ENCODE data around the gene SHISA9. TPM values are rescaled to one million over a fixed set of nuclear protein-coding genes. Genes with fewer than 3 reads are reported as not detected.

The SHISA9 gene
- total and polyA plus RNA-seq, 2 of the 4 experiments (the other 2 are of a cell fraction), result under 0.01 TPM; not detected in 1

- ATAC-seq (ENCODE audit: low read depth) (no peak), DNase-seq (no peak)
- 17% methylated on average over 1 of the region's 5 CpGs; no CpG with 5 or more reads in 1 of the 2 experiments for WGBS, 2 experiments (ENCODE audit: extremely low coverage in 2 of 2, insufficient read length in 1 of 2)
- no peak overlapping the region for H2BK5ac ChIP-seq (ENCODE audit: low read depth, low read length, poor library complexity, severe bottlenecking)
- no peaks in the 10 kb centered on the region; the same call in 1 of the 2 replicates for H3K9me3 ChIP-seq (ENCODE audit: control insufficient read depth, insufficient read depth, low read length)
- CTCF ChIA-PET, result no interaction called here
- intact Hi-C loops (cut with micrococcal nuclease) (no loop called here), dilution Hi-C loops (cut with HindIII; ENCODE audit: low sequenced_read_pairs, unreplicated experiment) (no loop called here), in situ Hi-C loops (cut with MboI; ENCODE audit: low sequenced_read_pairs) (no loop called here)
- H3K36me3 ChIP-seq (ENCODE audit: control insufficient read depth, insufficient read depth, low read length), result no peaks in the 10 kb centered on the region
- no peak for TF ChIP-seq MAZ (IDR thresholded peaks at IDR 0.05; ENCODE audit: borderline replicate concordance, low read depth, low read length)
- TF ChIP-seq CTCF (conservative IDR thresholded peaks at IDR 0.05; ENCODE audit: low read depth, low read length), result no peak
- TF ChIP-seq CEBPB (IDR thresholded peaks at IDR 0.05; ENCODE audit: low read depth, low read length), result no peak
- no peak for TF ChIP-seq RAD21 (IDR thresholded peaks at IDR 0.05; ENCODE audit: low read length)
- TF ChIP-seq MXI1 (IDR thresholded peaks at IDR 0.05; ENCODE audit: borderline replicate concordance, low read depth, low read length), result no peak
- TF ChIP-seq POLR2A (IDR thresholded peaks at IDR 0.05; ENCODE audit: low read depth, low read length), result no peak
- TF ChIP-seq CHD1 (IDR thresholded peaks at IDR 0.05; ENCODE audit: low read depth, low read length), result no peak
- no peak for TF ChIP-seq ELK1 (IDR thresholded peaks at IDR 0.05; ENCODE audit: borderline replicate concordance, low read depth, low read length)
- TF ChIP-seq RCOR1 (IDR thresholded peaks at IDR 0.05; ENCODE audit: insufficient replicate concordance, low read length), result no peak
- no peak for TF ChIP-seq NFE2L2 (IDR thresholded peaks at IDR 0.05; ENCODE audit: low read depth, low read length)
- no peak for TF ChIP-seq BHLHE40 (IDR thresholded peaks at IDR 0.05; ENCODE audit: low read depth, low read length)
- no peak for TF ChIP-seq FOS (IDR thresholded peaks at IDR 0.05; ENCODE audit: low read depth, low read length)
- no peak for TF ChIP-seq MAFK (IDR thresholded peaks at IDR 0.05; ENCODE audit: low read depth, low read length)
- no peak for TF ChIP-seq USF2 (IDR thresholded peaks at IDR 0.05; ENCODE audit: low read depth, low read length)
- no peak for TF ChIP-seq SMC3 (IDR thresholded peaks at IDR 0.05; ENCODE audit: low read depth, low read length)
- no peak overlapping the region for H2AK5ac ChIP-seq (ENCODE audit: low read depth, low read length)
- no peaks in the 10 kb centered on the region for H4K20me1 ChIP-seq (ENCODE audit: insufficient read depth, low read length)
- no peak overlapping the region for H2AK9ac ChIP-seq (replicated peaks; ENCODE audit: low read depth, low read length, poor library complexity)
- no TSS peak for BruUV-seq (replicated peaks)
- no peak overlapping the region for H4K8ac ChIP-seq (ENCODE audit: low read depth in 2 of 2, low read length in 2 of 2)
- no peaks in the 10 kb centered on the region for H3K4me1 ChIP-seq (ENCODE audit: control insufficient read depth, insufficient read depth, low read length)
- H3K14ac ChIP-seq (replicated peaks; ENCODE audit: low read depth, low read length), result no peak overlapping the region
- H3K9me1 ChIP-seq (ENCODE audit: insufficient read depth, low read length), result no peaks in the 10 kb centered on the region
- H3K4me3 ChIP-seq (ENCODE audit: insufficient read depth, low read depth, low read length), result no peak overlapping the region
- H3K18ac ChIP-seq (ENCODE audit: low read depth, low read length), result no peak overlapping the region
- H2BK20ac ChIP-seq (ENCODE audit: low read depth, low read length), result no peak overlapping the region
- no peak overlapping the region for H3K4me2 ChIP-seq (ENCODE audit: low read depth, low read length)
- H3K27ac ChIP-seq (ENCODE audit: insufficient read depth, low read length), result no peak overlapping the region
- H3K56ac ChIP-seq (ENCODE audit: extremely low read depth, insufficient read depth, low read length), result no peak overlapping the region
- no peak overlapping the region for H2BK120ac ChIP-seq (ENCODE audit: low read depth, low read length)
- no peak overlapping the region for H2BK15ac ChIP-seq (ENCODE audit: low read depth, low read length)
- peaks cover 18% of the 10 kb centered on the region; the same call in 1 of the 2 replicates for H3K27me3 ChIP-seq (ENCODE audit: control insufficient read depth, insufficient read depth, low read length)
- H4K91ac ChIP-seq (ENCODE audit: insufficient read depth, low read depth, low read length), result no peak overlapping the region
- no peak overlapping the region for H3K4ac ChIP-seq (ENCODE audit: low read depth, low read length)
- POLR2A ChIA-PET (ENCODE audit: unreplicated experiment), result no interaction called here
- no peak overlapping the region for H4K5ac ChIP-seq (ENCODE audit: low read depth, low read length)
- no peaks in the 10 kb centered on the region for H3K79me1 ChIP-seq (ENCODE audit: low read depth in 1 of 2, low read length in 2 of 2)
- no peak overlapping the region for H3K9ac ChIP-seq (ENCODE audit: low read depth, low read length)
- no peak overlapping the region for H3K23ac ChIP-seq (ENCODE audit: low read depth, low read length)
- H2AFZ ChIP-seq (replicated peaks; ENCODE audit: low read length, poor library complexity), result no peak overlapping the region
Observed at GRCh38 chr16:12906765-12907516, 5.5 kb downstream of the SHISA9 start.
